Measurements from ENCODE around the gene TMED1. TPM values are rescaled to one million over a fixed set of nuclear protein-coding genes. Genes with fewer than 3 reads are reported as not detected.

Gene TMED1
- total and polyA plus RNA-seq, 2 of the 8 experiments (the other 6 are each of a cell fraction or from before 2014, with no cell fraction given), result 26.9 to 31.9 TPM

- Histone ChIP-seq H2BK20ac (ENCODE audit: low read length) (no peak overlapping the region), H3K79me2 (ENCODE audit: control insufficient read depth in 1 of 2, insufficient read depth in 2 of 2, low read length in 2 of 2) (no peaks in the 10 kb centered on the region), H3K4me2 (ENCODE audit: insufficient read depth in 1 of 2, low read depth in 2 of 2, low read length in 2 of 2) (peak overlapping the region; percentile 78 to 81), H2BK120ac (replicated peaks; ENCODE audit: low read depth, low read length) (no peak overlapping the region), H4K91ac (replicated peaks; ENCODE audit: insufficient read length, low read length) (no peak overlapping the region), H2BK5ac (ENCODE audit: low read depth, low read length) (peak overlapping the region; percentile 47; the same call in 1 of the 2 replicates), H3K79me1 (ENCODE audit: low read depth, low read length) (peaks cover 4% of the 10 kb centered on the region; the same call in 1 of the 2 replicates), H3K4ac (replicated peaks; ENCODE audit: insufficient read length, low read depth, low read length) (no peak overlapping the region), H3K9ac (replicated peaks in 1 of 4; ENCODE audit: extremely low read depth in 1 of 4, low read depth in 3 of 4, low read length in 3 of 4) (peak overlapping the region in 3 of 4 experiments; percentile 35 to 49 (median 40); a peak in 5 of 7 replicates), H3K36me3 (ENCODE audit: control insufficient read depth in 2 of 4, insufficient read depth in 4 of 4, low read length in 3 of 4) (peaks cover 0 to 21% (median 5%) of the 10 kb centered on the region in 4 experiments; a peak in 6 of 8 replicates), H2AK5ac (ENCODE audit: low read depth, low read length) (peak overlapping the region; percentile 7; the same call in 1 of the 2 replicates), H3K4me3 (ENCODE audit: extremely low read depth in 1 of 4, insufficient read depth in 2 of 4, low read depth in 3 of 4, low read length in 4 of 4) (peak overlapping the region; percentile 33 to 56 (median 42); a peak in 7 of 8 replicates), H3K27ac (ENCODE audit: low read depth, low read length) (peak overlapping the region; percentile 56), H4K5ac (ENCODE audit: insufficient read length, low read depth, low read length) (no peak overlapping the region), H2AFZ (ENCODE audit: low read length) (no peak overlapping the region), H3K23ac (ENCODE audit: insufficient read length) (no peak overlapping the region), H3K18ac (ENCODE audit: extremely low read depth, low read length) (no peak overlapping the region), H2BK12ac (ENCODE audit: low read depth, low read length) (no peak overlapping the region), H3K14ac (ENCODE audit: insufficient read length) (no peak overlapping the region), H4K8ac (ENCODE audit: extremely low read depth, insufficient read depth, low read length) (peak overlapping the region; percentile 47; the same call in 1 of the 2 replicates), H3K9me3 (ENCODE audit: insufficient read depth in 2 of 2, low read depth in 1 of 2, low read length in 1 of 2) (peaks cover 0 to 4% of the 10 kb centered on the region in 2 experiments; a peak in 1 of 4 replicates), H3K23me2 (ENCODE audit: low read depth, low read length) (peaks cover 8% of the 10 kb centered on the region; the same call in 1 of the 2 replicates), H2BK15ac (ENCODE audit: low read length) (no peak overlapping the region), H4K20me1 (replicated peaks in 1 of 2; ENCODE audit: control insufficient read depth in 1 of 2, insufficient read depth in 2 of 2, low read length in 2 of 2) (peaks cover 0 to 10% of the 10 kb centered on the region in 2 experiments), H3K56ac (replicated peaks; ENCODE audit: insufficient read length, low read depth, low read length) (no peak overlapping the region), H3K4me1 (replicated peaks in 1 of 4; ENCODE audit: control insufficient read depth in 3 of 4, insufficient read depth in 4 of 4, low read length in 3 of 4) (peaks cover 3 to 10% (median 6%) of the 10 kb centered on the region in 4 experiments), H3K27me3 (replicated peaks in 1 of 4; ENCODE audit: control insufficient read depth in 3 of 4, extremely low read depth in 1 of 4, insufficient read depth in 3 of 4, low read length in 3 of 4) (peaks cover 0 to 4% (median 0%) of the 10 kb centered on the region in 4 experiments; a peak in 1 of 7 replicates)
- ChIA-PET CTCF (ENCODE audit: partially characterized antibody) (interaction anchor here (1.1 to 7.1 kb wide), 6 partner anchors 13 to 254 kb away, joined by 3 to 77 read pairs (median 6); partner anchors contain the start of gene DNM2), POLR2A (ENCODE audit: partially characterized antibody) (interaction anchor here (0.7 to 3.3 kb wide), 28 partner anchors 12 to 176 kb away, joined by 3 to 24 read pairs (median 5); partner anchors contain the start of genes C19orf38, DNM2, QTRT1 and SMARCA4)
- FAIRE-seq, result peak; percentile 60
- DNase-seq (ENCODE audit: low read depth in 1 of 2, low spot score in 2 of 2), result no peak
- no peak for TF ChIP-seq RAD21 (IDR thresholded peaks at IDR 0.05 in 1 of 2, conservative IDR thresholded peaks at IDR 0.05 in 1 of 2; ENCODE audit: low read depth in 2 of 2, low read length in 2 of 2)
- TF ChIP-seq POLR2AphosphoS5 (IDR thresholded peaks at IDR 0.05; ENCODE audit: low read depth, low read length), result peak; percentile 69; the same call in 1 of the 2 replicates
- TF ChIP-seq EGR1 (IDR thresholded peaks at IDR 0.05; ENCODE audit: borderline replicate concordance, low read depth, low read length), result peak; percentile 71; the same call in 1 of the 2 replicates
- peak in 1 of 2 experiments; percentile 31; a peak in 2 of 4 replicates for TF ChIP-seq SIN3A (conservative IDR thresholded peaks at IDR 0.05 in 1 of 2, IDR thresholded peaks at IDR 0.05 in 1 of 2; ENCODE audit: low read depth in 1 of 2, low read length in 2 of 2)
- TF ChIP-seq CBX5 (IDR thresholded peaks at IDR 0.05; ENCODE audit: low read depth, low read length), result no peak
- peak; percentile 81 for TF ChIP-seq SP1 (IDR thresholded peaks at IDR 0.05; ENCODE audit: low read depth, low read length)
- no peak for TF ChIP-seq GTF2F1 (IDR thresholded peaks at IDR 0.05; ENCODE audit: borderline replicate concordance, low read depth, low read length)
- 0 out of 2 replicates have a peak, but pooled peaks have one; percentile 6 for TF ChIP-seq CHD2 (IDR thresholded peaks at IDR 0.05; ENCODE audit: low read length)
- WGBS, 2 experiments (ENCODE audit: extremely low coverage in 1 of 2, insufficient coverage in 1 of 2, insufficient read length in 1 of 2, insufficient replicate concordance in 2 of 2, low coverage in 1 of 2, low lambda C conversion rate in 2 of 2, missing lambda C conversion rate in 1 of 2), result 51% methylated on average over 32 of the region's 32 CpGs; no CpG with 5 or more reads in 1 of the 2 experiments
Measured at GRCh38 chr19:10835089-10835753, 791 bp downstream of the TMED1 start.
